SK-N-MC (cell line): Measurements from ENCODE around the gene MKRN2.

Experiments
- DNase-seq: peaks from one replicate; pipeline ENCODE4 v3.0.0-alpha.2; 2011; ENCODE audit warnings: low read depth, low spot score
- H3K27ac ChIP-seq: fragments of 200-600 bp; sonication (generic); 2 replicates; pipeline ENCODE4 v1.5.1; 2016; ENCODE audit warnings: mixed run types
- H3K36me3 ChIP-seq: fragments of 200-600 bp; sonication (generic); 2 replicates; pipeline ENCODE4 v1.6.1; 2017; ENCODE audit warnings: antibody characterized with exemption, low read length, mixed read lengths; ENCODE audit not compliant: insufficient read depth
- H3K4me3 ChIP-seq: fragments of 200-600 bp; sonication (generic); 2 replicates; pipeline ENCODE4 v1.5.1; 2016
- H3K9ac ChIP-seq: fragments of 200-600 bp; sonication (generic); 2 replicates; pipeline ENCODE4 v1.8.0; 2017; ENCODE audit warnings: mixed run types, mixed read lengths; ENCODE audit not compliant: insufficient read length
- H3K9me3 ChIP-seq: fragments of 200-600 bp; sonication (generic); 2 replicates; pipeline ENCODE4 v1.6.1; 2017; ENCODE audit warnings: low read depth, mild to moderate bottlenecking, antibody characterized with exemption, low read length, moderate library complexity, mixed read lengths
- EZH2 ChIP-seq: fragments of 200-600 bp; sonication (generic); IDR thresholded peaks from one replicate; pipeline ENCODE4 v1.6.1; 2017; ENCODE audit warnings: antibody characterized with exemption
- FOXP2 ChIP-seq: optimal IDR thresholded peaks from 2 replicates; pipeline ENCODE3; 2011; ENCODE audit warnings: mild to moderate bottlenecking, moderate library complexity; ENCODE audit not compliant: insufficient read depth; ENCODE audit errors: extremely low read length, control extremely low read depth
- POLR2AphosphoS5 ChIP-seq: IDR thresholded peaks from 2 replicates; pipeline ENCODE4 v1.6.1; 2012; ENCODE audit warnings: mild to moderate bottlenecking, low read depth, low read length, borderline replicate concordance

Gene MKRN2

GRCh38 chr3:12556690-12557472 is at the start of gene MKRN2:
Gene MKRN2 (plus strand): TSS chr3:12557087. CDS start chr3:12557151, 64 bp downstream.
- peak; percentile 92; the same call in 1 of the 2 replicates for TF ChIP-seq POLR2AphosphoS5
- TF ChIP-seq FOXP2, result no peak
- Histone ChIP-seq H3K9ac (peak within 1 kb of the TSS; percentile 89), H3K9me3 (no peaks in the 10 kb centered on the region), H3K4me3 (peak within 1 kb of the TSS; percentile 89), H3K27ac (peak within 1 kb of the TSS; percentile 50; the same call in 1 of the 2 replicates), H3K36me3 (no peaks in the 10 kb centered on the region)
- DNase-seq, result no peak

GRCh38 chr3:12507591-12508281 is 49.2 kb upstream of the MKRN2 start:
- Histone ChIP-seq H3K27ac (no peak overlapping the region), H3K9me3 (no peaks in the 10 kb centered on the region), H3K36me3 (no peaks in the 10 kb centered on the region; the same call in 1 of the 2 replicates), H3K9ac (no peak overlapping the region), H3K4me3 (no peak overlapping the region)
- TF ChIP-seq POLR2AphosphoS5, result no peak
- no peak for TF ChIP-seq EZH2
- no peak for TF ChIP-seq FOXP2
- no peak for DNase-seq

GRCh38 chr3:12508291-12508700 is 48.6 kb upstream of the MKRN2 start:
- DNase-seq, result no peak
- Histone ChIP-seq H3K27ac (no peak overlapping the region), H3K4me3 (no peak overlapping the region), H3K9me3 (no peaks in the 10 kb centered on the region), H3K36me3 (no peaks in the 10 kb centered on the region; the same call in 1 of the 2 replicates), H3K9ac (no peak overlapping the region)
- TF ChIP-seq POLR2AphosphoS5 (no peak), EZH2 (no peak)

- DNase-seq, result no peak
- no peak overlapping the region for H3K9ac ChIP-seq
- no peaks in the 10 kb centered on the region for H3K9me3 ChIP-seq
- TF ChIP-seq POLR2AphosphoS5, result no peak
- TF ChIP-seq EZH2, result no peak
- no peak for TF ChIP-seq FOXP2
- no peak overlapping the region for H3K4me3 ChIP-seq
- no peak overlapping the region for H3K27ac ChIP-seq
- H3K36me3 ChIP-seq, result no peaks in the 10 kb centered on the region; the same call in 1 of the 2 replicates
Measured at GRCh38 chr3:12509466-12509865, 47.4 kb upstream of the MKRN2 start.

- TF ChIP-seq POLR2AphosphoS5, result no peak
- TF ChIP-seq FOXP2, result no peak
- TF ChIP-seq EZH2, result no peak
- H3K36me3 ChIP-seq, result no peaks in the 10 kb centered on the region; the same call in 1 of the 2 replicates
- H3K9me3 ChIP-seq, result no peaks in the 10 kb centered on the region
Measured at GRCh38 chr3:12512534-12513118, 44.3 kb upstream of the MKRN2 start.

GRCh38 chr3:12513694-12514446 is 43.0 kb upstream of the MKRN2 start:
- no peaks in the 10 kb centered on the region; the same call in 1 of the 2 replicates for H3K36me3 ChIP-seq
- no peak for TF ChIP-seq EZH2
- TF ChIP-seq POLR2AphosphoS5, result no peak
- no peak for TF ChIP-seq FOXP2

More at GRCh38 chr3:12512534-12513118, 44.3 kb upstream of the MKRN2 start:
- Histone ChIP-seq H3K4me3 (no peak overlapping the region), H3K27ac (no peak overlapping the region), H3K9ac (no peak overlapping the region)
- no peak for DNase-seq

GRCh38 chr3:12515631-12516030 is 41.3 kb upstream of the MKRN2 start:
- DNase-seq, result no peak
- Histone ChIP-seq H3K9me3 (no peaks in the 10 kb centered on the region), H3K27ac (no peak overlapping the region), H3K9ac (no peak overlapping the region), H3K36me3 (no peaks in the 10 kb centered on the region; the same call in 1 of the 2 replicates), H3K4me3 (no peak overlapping the region)
- TF ChIP-seq EZH2, result no peak
- TF ChIP-seq FOXP2, result no peak
- TF ChIP-seq POLR2AphosphoS5, result no peak

More at GRCh38 chr3:12513694-12514446, 43.0 kb upstream of the MKRN2 start:
- no peak overlapping the region for H3K4me3 ChIP-seq
- no peak overlapping the region for H3K27ac ChIP-seq
- no peaks in the 10 kb centered on the region for H3K9me3 ChIP-seq
- no peak for DNase-seq
- H3K9ac ChIP-seq, result no peak overlapping the region
